ENCODE results near the gene APOL3. TPM values are rescaled to one million over a fixed set of nuclear protein-coding genes. Genes with fewer than 3 reads are reported as not detected.
"Not testable (repeated sequence)": the region's sequence is repeated elsewhere in the genome, so short reads cannot be mapped to it uniquely, and the experiment has no call there.

The APOL3 gene
- total RNA-seq (2021; fragmentation: NEBNext Ultra II Directional; extraction: Animal tissue kit (Norgen Biotek cat#: 25700)), result 1 to 10 TPM; 1.0 to 2.3 (median 2.2) TPM
- long read RNA-seq, partial matches to known transcripts, result 1 of 2 reads
- long read RNA-seq, other reads (novel, unspliced or antisense), result 0 of 2 reads

GRCh38 chr22:36160499-36160942 lies at the start of gene APOL3:
APOL3 (minus strand) TSS chr22:36160755; CDS start chr22:36149055, 11,700 bp downstream.
- H3K9me3 Mint-ChIP-seq, result no peaks in the 10 kb centered on the region
- no peak for DNase-seq
- no peak for TF ChIP-seq CTCF (IDR thresholded peaks at IDR 0.05)
- peak within 1 kb of the TSS; percentile 22; the same call in 1 of the 2 replicates for H3K4me3 Mint-ChIP-seq
- peaks cover 10% of the 10 kb centered on the region for H3K27me3 Mint-ChIP-seq (ENCODE audit: insufficient read depth)
- no peak within 1 kb of the TSS for H3K27ac Mint-ChIP-seq
- peaks cover 20% of the 10 kb centered on the region for H3K4me1 Mint-ChIP-seq (ENCODE audit: low read depth)
- no peaks in the 10 kb centered on the region for H3K36me3 Mint-ChIP-seq (ENCODE audit: low read depth)

GRCh38 chr22:36210224-36210623 lies 49.7 kb upstream of the APOL3 start:
- Mint-ChIP-seq H3K4me3 (no peak overlapping the region), H3K9me3 (peaks cover 15% of the 10 kb centered on the region), H3K4me1 (ENCODE audit: low read depth) (no peaks in the 10 kb centered on the region), H3K36me3 (ENCODE audit: low read depth) (peaks cover 6% of the 10 kb centered on the region), H3K27ac (no peak overlapping the region), H3K27me3 (ENCODE audit: insufficient read depth) (peaks cover 59% of the 10 kb centered on the region)
- DNase-seq, result no peak
- no peak for TF ChIP-seq CTCF (IDR thresholded peaks at IDR 0.05)

- not testable (repeated sequence) for H3K4me1 Mint-ChIP-seq (ENCODE audit: low read depth); H3K36me3 Mint-ChIP-seq (ENCODE audit: low read depth); DNase-seq; H3K27ac Mint-ChIP-seq; H3K4me3 Mint-ChIP-seq
- Mint-ChIP-seq H3K27me3 (ENCODE audit: insufficient read depth) (peaks cover 56% of the 10 kb centered on the region), H3K9me3 (peaks cover 15% of the 10 kb centered on the region)
Measured at GRCh38 chr22:36209488-36209908, 48.9 kb upstream of the APOL3 start.

GRCh38 chr22:36208914-36209313 lies 48.4 kb upstream of the APOL3 start:
- no peak for DNase-seq
- Mint-ChIP-seq H3K27me3 (ENCODE audit: insufficient read depth) (peaks cover 54% of the 10 kb centered on the region), H3K4me3 (no peak overlapping the region), H3K4me1 (ENCODE audit: low read depth) (no peaks in the 10 kb centered on the region), H3K36me3 (ENCODE audit: low read depth) (peaks cover 6% of the 10 kb centered on the region), H3K27ac (no peak overlapping the region), H3K9me3 (peaks cover 15% of the 10 kb centered on the region)
- TF ChIP-seq CTCF (IDR thresholded peaks at IDR 0.05), result no peak

GRCh38 chr22:36208162-36208765 lies 47.7 kb upstream of the APOL3 start:
- H3K36me3 Mint-ChIP-seq (ENCODE audit: low read depth), result peaks cover 6% of the 10 kb centered on the region
- peaks cover 50% of the 10 kb centered on the region for H3K27me3 Mint-ChIP-seq (ENCODE audit: insufficient read depth)

More at GRCh38 chr22:36208162-36208765, 47.7 kb upstream of the APOL3 start:
- no peak overlapping the region for H3K27ac Mint-ChIP-seq
- no peak for TF ChIP-seq CTCF (IDR thresholded peaks at IDR 0.05)
- no peak overlapping the region for H3K4me3 Mint-ChIP-seq
- peaks cover 15% of the 10 kb centered on the region for H3K9me3 Mint-ChIP-seq
- H3K4me1 Mint-ChIP-seq (ENCODE audit: low read depth), result no peaks in the 10 kb centered on the region
- no peak for DNase-seq
